Thoracic aorta (tissue), 2 donors: ENCODE results near the gene KRTAP4-5. TPM values are rescaled to one million over a fixed set of nuclear protein-coding genes. Genes with fewer than 3 reads are reported as not detected.
"Not testable (repeated sequence)": the region's sequence is repeated elsewhere in the genome, so short reads cannot be mapped to it uniquely, and the experiment has no call there.

Source experiments
- ATAC-seq: fragments of 150-250 bp; one replicate; pipeline ENCODE4 v1.8.0; 2017; ENCODE audit warnings: low read depth; ENCODE audit not compliant: insufficient number of reproducible peaks, low FRiP score
- DNase-seq: peaks from one replicate; pipeline ENCODE4 v3.0.0-alpha.2; 2020; ENCODE audit warnings: low spot score
- H3K27ac ChIP-seq, 2 donors: fragments of 200-600 bp; sonication (generic); 1 replicate in 1 of 2; 2 replicates in 1 of 2; pipeline ENCODE4 v1.5.1; 2016; ENCODE audit warnings: mild to moderate bottlenecking in 2 of 2, moderate library complexity in 2 of 2
- H3K27me3 ChIP-seq: fragments of 200-600 bp; sonication (generic); replicated peaks from 2 replicates; pipeline ENCODE4 v1.6.0; 2016; ENCODE audit warnings: mild to moderate bottlenecking; ENCODE audit not compliant: insufficient read depth
- H3K36me3 ChIP-seq: fragments of 200-600 bp; sonication (generic); one replicate; pipeline ENCODE4 v1.5.1; 2016
- H3K4me1 ChIP-seq, 2 donors: fragments of 200-600 bp; sonication (generic); 1 replicate in 1 of 2; 2 replicates in 1 of 2; pipeline versions ENCODE4 v1.5.1 to v1.6.0; 2016; ENCODE audit warnings: low read depth in 2 of 2, mild to moderate bottlenecking in 1 of 2; ENCODE audit not compliant: control insufficient read depth in 1 of 2
- H3K4me3 ChIP-seq: fragments of 200-600 bp; sonication (generic); 2 replicates; pipeline ENCODE4 v1.5.1; 2016; ENCODE audit warnings: mild to moderate bottlenecking
- H3K9me3 ChIP-seq: fragments of 200-600 bp; sonication (generic); 2 replicates; pipeline ENCODE4 v1.5.1; 2016
- total RNA-seq, 2 donors: library from RNA; depleted of rRNA; stranded (reverse); fragments of >200 nt; gene quantifications; one replicate each; pipeline versions ENCODE4 v1.1.0 to v1.2.3, GENCODE V29; 2016
- TF ChIP-seq, protein P1 (sequence below): fragments of 200-600 bp; sonication (generic); IDR thresholded peaks from one replicate; pipeline ENCODE4 v1.5.1; 2019; ENCODE audit warnings: antibody characterized with exemption

Gene KRTAP4-5
- total RNA-seq, 2 donors from 2014 or later = not detected

DNA sequence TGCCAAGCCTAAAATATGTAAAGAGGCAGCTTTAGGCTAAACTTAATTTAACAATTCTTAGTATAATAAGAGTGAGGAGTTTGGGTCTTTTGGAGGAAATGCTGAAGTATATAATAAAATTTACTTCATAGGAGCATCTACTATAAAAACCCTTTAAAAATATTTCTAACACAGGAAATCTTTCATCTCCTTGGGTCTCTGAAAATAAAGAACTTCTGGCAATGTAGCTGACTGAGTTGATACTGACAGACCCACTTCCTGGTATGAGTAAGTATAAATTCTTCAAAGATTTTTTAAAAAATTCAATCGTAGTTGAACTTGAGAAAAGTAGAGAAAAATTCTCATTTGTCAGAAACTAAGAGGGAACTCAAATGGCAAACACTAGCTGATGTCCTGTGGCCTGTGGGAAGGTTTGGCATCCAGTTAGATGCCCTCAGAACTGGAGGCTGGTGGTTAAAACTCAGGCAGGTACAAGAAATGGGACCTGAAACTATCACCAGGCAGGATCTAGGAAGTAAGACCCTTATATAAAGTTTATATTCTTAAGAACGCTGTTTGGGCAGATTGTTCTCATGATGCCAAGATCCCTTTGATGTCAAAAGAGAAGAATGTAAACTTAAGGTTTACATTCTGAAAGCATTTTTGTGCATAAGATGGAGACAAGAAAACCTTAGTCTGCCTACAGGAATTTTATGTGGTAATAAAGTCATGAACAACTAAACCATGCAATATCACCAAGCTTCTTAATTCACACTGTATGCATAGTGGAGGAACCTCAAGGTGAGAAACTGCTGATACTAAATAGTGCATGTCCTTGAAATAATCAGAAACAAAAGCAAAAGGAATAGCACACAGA is 15.5 kb downstream of the KRTAP4-5 start:
- TF ChIP-seq, protein P1, sequence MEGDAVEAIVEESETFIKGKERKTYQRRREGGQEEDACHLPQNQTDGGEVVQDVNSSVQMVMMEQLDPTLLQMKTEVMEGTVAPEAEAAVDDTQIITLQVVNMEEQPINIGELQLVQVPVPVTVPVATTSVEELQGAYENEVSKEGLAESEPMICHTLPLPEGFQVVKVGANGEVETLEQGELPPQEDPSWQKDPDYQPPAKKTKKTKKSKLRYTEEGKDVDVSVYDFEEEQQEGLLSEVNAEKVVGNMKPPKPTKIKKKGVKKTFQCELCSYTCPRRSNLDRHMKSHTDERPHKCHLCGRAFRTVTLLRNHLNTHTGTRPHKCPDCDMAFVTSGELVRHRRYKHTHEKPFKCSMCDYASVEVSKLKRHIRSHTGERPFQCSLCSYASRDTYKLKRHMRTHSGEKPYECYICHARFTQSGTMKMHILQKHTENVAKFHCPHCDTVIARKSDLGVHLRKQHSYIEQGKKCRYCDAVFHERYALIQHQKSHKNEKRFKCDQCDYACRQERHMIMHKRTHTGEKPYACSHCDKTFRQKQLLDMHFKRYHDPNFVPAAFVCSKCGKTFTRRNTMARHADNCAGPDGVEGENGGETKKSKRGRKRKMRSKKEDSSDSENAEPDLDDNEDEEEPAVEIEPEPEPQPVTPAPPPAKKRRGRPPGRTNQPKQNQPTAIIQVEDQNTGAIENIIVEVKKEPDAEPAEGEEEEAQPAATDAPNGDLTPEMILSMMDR = no peak
- no peaks in the 10 kb centered on the region for H3K27me3 ChIP-seq
- no peak overlapping the region for H3K4me3 ChIP-seq
- ATAC-seq = no peak
- H3K27ac ChIP-seq = no peak overlapping the region
- H3K4me1 ChIP-seq = no peaks in the 10 kb centered on the region
- H3K9me3 ChIP-seq = no peaks in the 10 kb centered on the region
- no peak for DNase-seq
- no peaks in the 10 kb centered on the region for H3K36me3 ChIP-seq

GRCh38 chr17:41131979-41132378 is 17.6 kb downstream of the KRTAP4-5 start:
- H3K9me3 ChIP-seq = no peaks in the 10 kb centered on the region
- no peaks in the 10 kb centered on the region for H3K36me3 ChIP-seq
- ATAC-seq (no peak), DNase-seq (no peak)
- H3K4me1 ChIP-seq = no peaks in the 10 kb centered on the region
- TF ChIP-seq, protein P1 = no peak
- H3K27ac ChIP-seq = no peak overlapping the region
- no peaks in the 10 kb centered on the region for H3K27me3 ChIP-seq
- H3K4me3 ChIP-seq = no peak overlapping the region

DNA sequence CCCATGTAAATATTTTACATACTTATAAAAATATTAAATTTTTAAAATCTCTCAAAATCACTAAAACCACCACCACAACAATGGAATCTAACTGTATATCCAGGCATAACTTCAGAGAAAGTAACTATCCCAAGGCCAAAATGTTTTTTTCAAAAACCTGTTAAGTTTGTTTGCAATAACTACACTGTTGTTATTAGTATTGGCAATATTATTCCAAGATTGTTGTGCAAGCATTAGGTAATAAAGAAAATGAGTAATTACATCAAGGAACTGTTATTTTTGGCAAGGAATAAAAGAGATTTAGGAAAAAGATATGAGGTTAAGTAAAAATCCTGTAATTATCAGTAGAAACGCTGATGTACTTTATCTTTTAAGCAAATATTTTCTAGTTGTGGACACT is 22.3 kb downstream of the KRTAP4-5 start:
- Histone ChIP-seq H3K27ac (no peak overlapping the region), H3K9me3 (no peaks in the 10 kb centered on the region), H3K4me3 (no peak overlapping the region), H3K36me3 (no peaks in the 10 kb centered on the region), H3K4me1 (no peaks in the 10 kb centered on the region), H3K27me3 (no peaks in the 10 kb centered on the region)
- ATAC-seq (no peak), DNase-seq (no peak)
- TF ChIP-seq, protein P1 = no peak

DNA sequence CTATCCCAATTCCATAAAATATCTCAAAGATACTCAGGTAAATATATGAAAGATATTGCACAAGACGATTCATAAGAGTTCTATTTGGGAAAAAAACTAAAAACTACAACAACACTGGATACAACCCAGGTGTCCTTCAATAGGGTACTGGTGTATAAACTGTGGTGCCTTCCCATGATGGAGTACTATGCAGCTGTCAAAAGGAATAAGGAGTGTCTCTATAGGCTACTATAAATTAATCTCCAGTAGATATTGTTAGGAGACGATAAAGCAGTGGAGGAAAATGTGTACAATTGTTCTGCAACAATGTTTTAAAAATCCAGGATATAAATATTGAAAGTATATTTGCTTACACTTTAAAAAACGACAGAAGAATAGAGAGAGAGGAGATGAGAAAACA is 23.2 kb downstream of the KRTAP4-5 start:
- no peak for DNase-seq
- Histone ChIP-seq H3K27me3 (no peaks in the 10 kb centered on the region), H3K36me3 (no peaks in the 10 kb centered on the region), H3K27ac (no peak overlapping the region), H3K4me3 (no peak overlapping the region), H3K9me3 (no peaks in the 10 kb centered on the region), H3K4me1 (no peaks in the 10 kb centered on the region)
- no peak for ATAC-seq
- TF ChIP-seq, protein P1 = no peak

- Histone ChIP-seq H3K9me3 (no peaks in the 10 kb centered on the region), H3K36me3 (no peaks in the 10 kb centered on the region), H3K27ac (no peak overlapping the region), H3K4me1 (no peaks in the 10 kb centered on the region), H3K27me3 (no peaks in the 10 kb centered on the region), H3K4me3 (no peak overlapping the region)
- DNase-seq (no peak), ATAC-seq (no peak)
- TF ChIP-seq, protein P1 = no peak
These were observed 24.6 kb downstream of the KRTAP4-5 start for GRCh38 chr17:41125064-41125463.

GRCh38 chr17:41123991-41124371 is 25.6 kb downstream of the KRTAP4-5 start, which contains the start of gene KRTAP4-12:
Gene KRTAP4-12 (minus strand): TSS chr17:41124182. CDS start chr17:41124122, 60 bp downstream.
- not testable (repeated sequence) for H3K9me3 ChIP-seq, DNase-seq, H3K27me3 ChIP-seq, H3K4me3 ChIP-seq, H3K4me1 ChIP-seq, ATAC-seq, H3K27ac ChIP-seq, H3K36me3 ChIP-seq

GRCh38 chr17:41123292-41123990 is 26.2 kb downstream of the KRTAP4-5 start:
- DNase-seq, H3K36me3 ChIP-seq, H3K4me3 ChIP-seq, H3K27ac ChIP-seq, H3K27me3 ChIP-seq, ATAC-seq, H3K4me1 ChIP-seq, H3K9me3 ChIP-seq: not testable (repeated sequence)
